ENCODE measurements around the gene EID2B. TPM values are rescaled to one million over a fixed set of nuclear protein-coding genes. Genes with fewer than 3 reads are reported as not detected.

The EID2B gene
- total and polyA plus RNA-seq, 2 of the 13 experiments (the other 11 are each of a cell fraction or from before 2014, with no cell fraction given), result 2.5 to 3.7 TPM

DNA sequence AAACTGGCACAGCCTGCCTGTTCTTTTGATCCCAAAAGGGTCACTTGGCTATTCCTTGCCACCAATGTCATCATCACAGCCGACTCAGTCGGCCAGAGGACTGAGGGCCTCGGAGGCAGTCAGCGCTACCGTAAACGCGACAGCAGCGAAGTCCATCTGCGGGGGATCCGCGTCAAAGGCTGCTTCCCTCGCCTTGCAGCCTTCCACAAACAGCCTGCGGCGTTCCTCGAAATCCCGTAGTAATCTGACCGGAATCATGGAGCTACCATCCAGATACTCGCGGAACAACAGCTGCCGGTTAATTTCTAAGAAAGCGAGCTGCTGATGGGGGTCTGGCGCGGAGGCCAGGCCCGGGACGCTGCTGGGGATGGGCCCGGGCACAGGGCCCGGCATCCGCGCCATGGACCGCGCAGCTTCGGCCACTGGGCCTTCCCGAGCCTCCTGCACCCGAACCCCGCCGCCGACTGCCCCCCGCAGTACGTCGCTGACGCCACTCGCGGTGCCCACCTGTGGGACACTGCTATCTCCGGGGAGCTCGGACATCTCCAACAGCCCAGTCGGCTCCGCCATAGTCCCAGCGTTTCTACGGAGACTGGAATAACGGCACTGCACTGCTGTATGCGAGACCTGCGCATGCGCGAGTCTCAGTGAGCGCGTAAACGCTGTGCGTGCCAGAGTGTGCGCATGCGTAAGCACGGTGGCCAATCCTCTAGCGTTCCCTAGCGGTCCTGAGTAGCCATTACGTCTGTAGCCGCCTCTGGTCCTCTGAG lies at the start of gene EID2B (continued):
- TF ChIP-seq RNF219 (CRISPR knock-in tag; IDR thresholded peaks at IDR 0.05) (no peak), ISL2 (CRISPR knock-in tag; IDR thresholded peaks at IDR 0.05) (0 out of 2 replicates have a peak, but pooled peaks have one; percentile 22), CBX1 (IDR thresholded peaks at IDR 0.05; ENCODE audit: low read depth) (peak; percentile 88), SKI (IDR thresholded peaks at IDR 0.05; ENCODE audit: partially characterized antibody) (no peak), ZC3H13 (CRISPR knock-in tag; IDR thresholded peaks at IDR 0.05) (no peak), GATAD2A (CRISPR knock-in tag; IDR thresholded peaks at IDR 0.05) (no peak), ZNF709 (CRISPR knock-in tag; IDR thresholded peaks at IDR 0.05) (no peak), NCOA1 (CRISPR knock-in tag; IDR thresholded peaks at IDR 0.05) (0 out of 2 replicates have a peak, but pooled peaks have one; percentile 59), CCAR2 (optimal IDR thresholded peaks at IDR 0.05; ENCODE audit: low read depth, low read length) (no peak), DNMT3B (CRISPR knock-in tag; conservative IDR thresholded peaks at IDR 0.05) (no peak; the same call in 1 of the 2 replicates), ATF3 (CRISPR knock-in tag; IDR thresholded peaks at IDR 0.05) (peak; percentile 46; the same call in 1 of the 2 replicates), ZNF552 (CRISPR knock-in tag; IDR thresholded peaks at IDR 0.05; ENCODE audit: borderline replicate concordance) (no peak), ZNF34 (CRISPR knock-in tag; IDR thresholded peaks at IDR 0.05; ENCODE audit: borderline replicate concordance) (no peak), ZUFSP (CRISPR knock-in tag; IDR thresholded peaks at IDR 0.05; ENCODE audit: borderline replicate concordance) (no peak), ZNF572 (CRISPR knock-in tag; IDR thresholded peaks at IDR 0.05) (no peak), ZNF234 (CRISPR knock-in tag; conservative IDR thresholded peaks at IDR 0.05) (0 out of 2 replicates have a peak, but pooled peaks have one; percentile 44), ZNF292 (CRISPR knock-in tag; IDR thresholded peaks at IDR 0.05; ENCODE audit: borderline replicate concordance, low read depth) (no peak), ZFP41 (CRISPR knock-in tag; IDR thresholded peaks at IDR 0.05; ENCODE audit: borderline replicate concordance) (no peak), ZNF543 (CRISPR knock-in tag; IDR thresholded peaks at IDR 0.05) (peak; percentile 88; the same call in 1 of the 2 replicates), ETV5 (CRISPR knock-in tag; IDR thresholded peaks at IDR 0.05; ENCODE audit: borderline replicate concordance) (0 out of 2 replicates have a peak, but pooled peaks have one; percentile 31), ZNF841 (CRISPR knock-in tag; IDR thresholded peaks at IDR 0.05; ENCODE audit: borderline replicate concordance) (no peak), MIER2 (CRISPR knock-in tag; IDR thresholded peaks at IDR 0.05) (peak; percentile 25; the same call in 1 of the 2 replicates), HOXA3 (CRISPR knock-in tag; IDR thresholded peaks at IDR 0.05) (peak; percentile 38; the same call in 1 of the 2 replicates), MIXL1 (CRISPR knock-in tag; IDR thresholded peaks at IDR 0.05) (peak; percentile 13; the same call in 1 of the 2 replicates), SMARCC2 (IDR thresholded peaks at IDR 0.05) (no peak), MED13 (CRISPR knock-in tag; IDR thresholded peaks at IDR 0.05) (no peak), RFX3 (CRISPR knock-in tag; IDR thresholded peaks at IDR 0.05) (peak; percentile 38; the same call in 1 of the 2 replicates)

Data from HepG2 (cell line).